GM13976 (cell line): ENCODE results near the gene RIN3.

ENCODE experiments used
- DNase-seq: peaks from one replicate; pipeline ENCODE4 v3.0.0; 2012; ENCODE audit warnings: low spot score
- in situ Hi-C: fragments of 300-500 bp; cut with MboI; formaldehyde crosslinking; loops from one replicate; pipeline ENCODE4 v1.12.0; 2022; ENCODE audit warnings: low sequenced_read_pairs, mixed read lengths, inconsistent platforms; ENCODE audit not compliant: unreplicated experiment
- TF ChIP-seq, protein P1 (sequence below): IDR thresholded peaks from 2 replicates; pipeline ENCODE4 v1.5.1; 2012; ENCODE audit warnings: borderline replicate concordance, mild to moderate bottlenecking; ENCODE audit not compliant: insufficient read depth; ENCODE audit errors: extremely low read depth, missing control alignments, control extremely low read depth

Gene RIN3

DNA sequence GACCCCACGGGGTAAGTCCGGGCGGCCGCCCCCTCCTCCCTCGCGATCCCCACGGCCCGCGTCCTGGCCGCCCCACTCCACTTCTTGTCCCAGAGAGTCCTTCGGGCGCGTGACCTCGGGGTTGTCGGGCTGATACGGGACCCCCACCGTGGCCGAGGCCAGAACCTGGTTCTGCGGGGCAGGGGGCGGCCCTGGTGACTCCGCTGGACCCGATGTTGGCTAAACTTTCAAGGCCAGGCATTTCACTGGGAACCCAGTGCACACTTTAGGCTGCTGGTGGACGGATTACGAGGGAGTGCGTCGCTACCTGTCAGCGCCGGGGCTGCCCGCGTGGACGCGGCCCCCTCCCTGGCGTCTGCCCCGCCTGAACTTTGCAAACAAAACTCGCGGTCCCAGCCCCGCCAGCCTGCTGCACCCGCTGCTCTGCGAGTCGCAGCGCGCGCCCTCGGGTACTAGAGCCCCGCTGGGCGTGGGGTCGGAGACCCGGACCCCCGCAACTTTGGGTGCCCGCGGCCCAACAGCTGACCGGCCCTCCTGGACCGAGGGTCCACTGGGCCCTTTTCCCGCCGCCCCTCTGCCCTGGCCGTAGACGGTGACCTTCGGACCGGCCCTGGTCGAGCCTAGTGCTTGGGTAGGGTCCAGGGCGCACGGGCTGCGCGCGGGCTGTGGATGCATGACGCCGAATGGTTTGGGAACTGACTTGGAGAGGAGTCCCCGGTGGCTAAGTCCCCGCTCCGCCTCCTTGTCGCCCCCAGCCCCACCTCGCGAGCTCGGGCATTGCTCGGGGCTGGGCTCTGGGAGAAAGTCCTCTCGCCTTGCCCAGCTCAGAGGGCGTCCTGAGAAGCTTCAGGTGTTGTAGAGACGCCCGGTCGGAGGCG, 624 bp downstream of the RIN3 start:
- DNase-seq, result peak; percentile 71
- in situ Hi-C loops, result no loop called here
- TF ChIP-seq, protein P1, sequence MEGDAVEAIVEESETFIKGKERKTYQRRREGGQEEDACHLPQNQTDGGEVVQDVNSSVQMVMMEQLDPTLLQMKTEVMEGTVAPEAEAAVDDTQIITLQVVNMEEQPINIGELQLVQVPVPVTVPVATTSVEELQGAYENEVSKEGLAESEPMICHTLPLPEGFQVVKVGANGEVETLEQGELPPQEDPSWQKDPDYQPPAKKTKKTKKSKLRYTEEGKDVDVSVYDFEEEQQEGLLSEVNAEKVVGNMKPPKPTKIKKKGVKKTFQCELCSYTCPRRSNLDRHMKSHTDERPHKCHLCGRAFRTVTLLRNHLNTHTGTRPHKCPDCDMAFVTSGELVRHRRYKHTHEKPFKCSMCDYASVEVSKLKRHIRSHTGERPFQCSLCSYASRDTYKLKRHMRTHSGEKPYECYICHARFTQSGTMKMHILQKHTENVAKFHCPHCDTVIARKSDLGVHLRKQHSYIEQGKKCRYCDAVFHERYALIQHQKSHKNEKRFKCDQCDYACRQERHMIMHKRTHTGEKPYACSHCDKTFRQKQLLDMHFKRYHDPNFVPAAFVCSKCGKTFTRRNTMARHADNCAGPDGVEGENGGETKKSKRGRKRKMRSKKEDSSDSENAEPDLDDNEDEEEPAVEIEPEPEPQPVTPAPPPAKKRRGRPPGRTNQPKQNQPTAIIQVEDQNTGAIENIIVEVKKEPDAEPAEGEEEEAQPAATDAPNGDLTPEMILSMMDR, result no peak

DNA sequence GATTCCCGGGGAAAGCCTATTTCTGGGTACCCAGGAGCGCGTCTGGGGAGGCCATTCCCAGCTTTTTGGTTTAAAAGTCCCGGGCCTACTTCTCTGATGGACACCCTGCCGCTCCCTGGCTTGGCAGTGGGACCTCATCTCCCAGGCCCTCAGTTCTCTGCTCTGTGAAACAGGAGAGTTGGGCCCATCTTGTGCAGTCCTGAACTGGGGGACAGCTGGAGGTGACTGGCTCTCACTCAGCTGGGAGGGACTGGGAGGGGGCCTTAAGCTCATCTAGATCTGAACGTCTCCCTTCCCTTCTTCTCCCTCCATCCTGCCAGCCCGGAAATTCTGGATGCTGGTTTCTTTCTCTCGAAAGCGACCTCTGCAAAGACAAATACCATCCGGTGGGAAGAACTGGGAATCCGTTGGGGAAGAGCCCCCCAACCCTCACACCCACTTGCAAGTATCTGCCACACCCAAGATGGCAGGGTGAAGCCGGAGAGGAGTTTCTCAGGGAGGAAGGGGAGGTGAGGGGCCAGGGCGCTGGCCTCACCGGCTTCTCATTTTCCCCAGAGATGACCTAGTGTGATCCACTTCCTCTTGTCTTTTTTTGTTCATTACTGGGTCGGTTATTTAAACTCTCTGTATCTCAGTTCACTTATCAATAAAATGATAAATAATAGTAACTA, 1.4 kb downstream of the RIN3 start:
- in situ Hi-C loops, result no loop called here
- TF ChIP-seq, protein P1, result no peak
- DNase-seq, result no peak

DNA sequence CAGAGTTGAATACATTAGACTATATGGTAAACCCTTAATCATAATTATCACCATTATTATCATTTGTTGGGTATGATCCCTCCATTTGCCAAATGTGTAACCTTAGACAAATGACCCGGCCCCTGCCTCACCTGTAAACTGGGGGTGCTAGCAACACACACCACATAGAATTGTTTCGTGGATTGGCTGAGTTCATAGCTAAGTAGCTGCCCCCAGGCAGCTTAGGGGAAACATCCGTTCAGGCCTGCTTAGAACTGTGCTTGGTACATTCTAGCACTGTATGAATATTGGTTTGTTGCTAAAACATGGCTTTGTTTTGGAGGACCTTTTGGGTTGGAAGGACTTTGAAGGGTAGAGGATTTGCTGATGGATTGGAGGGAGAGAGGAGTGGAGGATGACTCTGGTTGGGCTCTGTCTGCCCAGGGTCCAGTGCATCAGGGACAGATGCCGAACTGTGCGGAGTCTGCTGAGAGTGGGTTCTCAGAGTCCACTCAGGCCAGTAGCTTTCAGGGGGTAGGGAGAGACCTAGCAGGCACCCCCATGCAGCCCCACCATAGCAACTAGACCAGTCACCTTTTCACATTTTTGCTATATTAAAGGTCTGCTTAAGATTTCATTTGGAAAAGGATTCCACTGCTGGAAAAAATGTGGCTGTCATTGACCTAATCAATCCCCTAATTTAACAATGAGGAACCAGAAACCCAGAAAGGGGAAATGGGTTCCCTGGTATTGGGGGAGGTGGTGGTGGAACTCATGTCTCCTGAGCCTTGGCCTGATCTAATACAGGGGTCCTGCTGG, 2.2 kb downstream of the RIN3 start:
- TF ChIP-seq, protein P1, result no peak
- DNase-seq, result no peak
- in situ Hi-C loops, result no loop called here

DNA sequence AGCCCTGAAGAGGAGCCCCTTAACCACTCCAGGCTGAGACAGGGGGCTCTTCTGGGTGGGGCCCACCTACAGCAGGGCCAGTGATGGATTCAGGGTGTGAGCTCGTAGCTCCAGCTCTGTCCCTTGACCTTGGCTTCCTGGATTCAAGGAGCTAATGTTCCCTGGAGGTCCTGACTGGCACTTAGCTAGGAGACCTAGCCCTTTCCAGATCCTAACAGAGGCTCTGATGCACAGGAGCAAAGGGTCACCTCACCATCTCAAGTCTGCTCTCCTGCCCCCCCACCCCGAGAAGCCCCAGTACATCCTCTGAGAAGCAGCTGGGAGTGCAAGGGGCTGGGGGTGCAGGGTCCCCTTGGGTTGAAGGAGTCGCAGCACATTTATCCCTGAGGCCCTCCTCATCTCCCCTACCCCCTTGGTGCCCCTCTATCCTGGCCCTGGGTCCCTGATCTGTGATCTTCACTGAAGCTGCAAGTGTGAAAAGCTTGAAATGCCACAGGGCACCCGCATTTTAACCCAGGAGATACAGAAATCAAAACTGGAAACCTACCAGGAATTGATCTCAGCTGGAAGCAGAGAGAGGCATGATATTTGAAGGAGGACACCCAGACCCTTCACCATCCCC, 2.9 kb downstream of the RIN3 start:
- no peak for DNase-seq
- in situ Hi-C loops, result no loop called here
- TF ChIP-seq, protein P1, result no peak

DNA sequence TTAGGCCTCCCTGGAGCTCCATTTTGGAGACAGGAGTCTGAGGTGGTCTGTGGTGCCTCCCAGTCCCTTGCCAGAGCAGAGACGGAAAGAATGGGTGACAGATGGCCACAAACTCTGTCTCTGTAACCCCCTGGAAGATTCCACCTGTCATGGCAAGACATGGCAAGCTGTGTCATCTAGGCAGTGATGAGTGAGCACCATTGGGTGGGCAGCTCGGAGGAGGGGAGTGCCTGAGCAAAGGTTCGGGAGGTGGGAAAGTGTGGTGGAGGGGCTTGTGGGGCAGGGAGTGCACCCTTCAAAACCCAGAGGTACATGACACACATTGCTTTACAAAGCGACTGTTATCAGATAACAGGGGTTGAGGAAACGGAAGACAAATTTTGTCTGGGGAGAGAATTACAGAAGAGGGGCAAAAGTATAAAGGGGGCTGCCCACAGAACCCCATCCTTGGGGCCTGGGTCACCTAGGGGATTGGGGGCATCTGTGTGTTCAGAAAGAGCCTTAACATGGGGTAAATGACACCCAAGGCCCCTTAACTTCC, 3.5 kb downstream of the RIN3 start:
- TF ChIP-seq, protein P1, result no peak
- DNase-seq, result no peak
- in situ Hi-C loops, result no loop called here

DNA sequence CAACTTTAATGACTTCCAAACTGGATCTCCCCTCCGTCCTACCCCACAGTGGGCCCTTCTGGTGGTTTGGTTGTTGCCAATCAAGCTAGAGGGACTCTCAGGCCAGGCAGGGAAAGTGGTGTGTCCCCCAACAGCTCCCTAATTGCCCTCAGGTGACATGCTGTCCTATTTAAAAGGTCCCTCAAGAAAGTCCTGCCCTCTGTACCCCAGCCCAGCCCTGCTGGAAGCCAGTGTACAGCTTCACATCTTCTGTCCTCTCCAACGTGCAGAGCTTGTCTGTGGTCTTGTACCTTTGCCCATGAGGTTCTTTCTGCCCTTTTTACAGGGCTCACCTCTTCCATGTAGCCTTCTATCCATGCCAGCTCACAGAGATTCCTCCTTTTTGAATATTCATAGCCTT, 4.2 kb downstream of the RIN3 start:
- TF ChIP-seq, protein P1, result no peak
- in situ Hi-C loops, result no loop called here
- no peak for DNase-seq
